Measurements from ENCODE around the gene PHETA1. TPM values are rescaled to one million over a fixed set of nuclear protein-coding genes. Genes with fewer than 3 reads are reported as not detected.

The PHETA1 gene
- total and polyA plus RNA-seq, 9 donors = 1.8 to 26.5 (median 19.1) TPM

GRCh38 chr12:111330800-111331752 lies 37.8 kb downstream of the PHETA1 start:
- Histone ChIP-seq H3K36me3 (no peaks in the 10 kb centered on the region), H3K4me3 (no peak overlapping the region), H3K27ac (no peak overlapping the region), H3K4me1 (ENCODE audit: insufficient read depth) (no peaks in the 10 kb centered on the region), H3K27me3 (no peaks in the 10 kb centered on the region), H3K9me3 (no peaks in the 10 kb centered on the region)
- intact Hi-C loops (cut with DNase I) = no loop called here
- DNase-seq = no peak
- TF ChIP-seq POLR2A (IDR thresholded peaks at IDR 0.05) = no peak
- TF ChIP-seq EP300 (IDR thresholded peaks at IDR 0.05) = no peak
- TF ChIP-seq CTCF (IDR thresholded peaks at IDR 0.05) = no peak
- whole genome bisulfite sequencing, 3 donors = 45 to 60% (median 52%) methylated on average over 8 of the region's 8 CpGs

GRCh38 chr12:111328138-111328537 lies 40.8 kb downstream of the PHETA1 start:
- no peak for DNase-seq
- TF ChIP-seq POLR2A (IDR thresholded peaks at IDR 0.05) (no peak), CTCF (IDR thresholded peaks at IDR 0.05) (no peak), EP300 (IDR thresholded peaks at IDR 0.05) (no peak)
- no peak overlapping the region for H3K27ac ChIP-seq
- no peak overlapping the region for H3K4me3 ChIP-seq
- no peaks in the 10 kb centered on the region for H3K9me3 ChIP-seq
- 74 to 82% (median 78%) methylated on average over 12 of the region's 12 CpGs for WGBS, 3 donors
- no peaks in the 10 kb centered on the region for H3K27me3 ChIP-seq
- no peaks in the 10 kb centered on the region for H3K36me3 ChIP-seq
- intact Hi-C loops (cut with DNase I) = no loop called here
- H3K4me1 ChIP-seq (ENCODE audit: insufficient read depth) = no peaks in the 10 kb centered on the region

GRCh38 chr12:111327474-111327873 lies 41.4 kb downstream of the PHETA1 start:
- Histone ChIP-seq H3K4me1 (ENCODE audit: insufficient read depth) (no peaks in the 10 kb centered on the region), H3K9me3 (no peaks in the 10 kb centered on the region), H3K4me3 (no peak overlapping the region), H3K27me3 (no peaks in the 10 kb centered on the region), H3K36me3 (no peaks in the 10 kb centered on the region), H3K27ac (no peak overlapping the region)
- DNase-seq = no peak
- no peak for TF ChIP-seq CTCF (IDR thresholded peaks at IDR 0.05)
- no peak for TF ChIP-seq EP300 (IDR thresholded peaks at IDR 0.05)
- no peak for TF ChIP-seq POLR2A (IDR thresholded peaks at IDR 0.05)
- intact Hi-C loops (cut with DNase I) = no loop called here
- 86 to 94% (median 87%) methylated on average over 6 of the region's 6 CpGs for WGBS, 3 donors

- WGBS, 3 donors = 64 to 77% (median 71%) methylated on average over 25 of the region's 25 CpGs
- DNase-seq = no peak
- Histone ChIP-seq H3K4me1 (ENCODE audit: insufficient read depth) (no peaks in the 10 kb centered on the region), H3K9me3 (no peaks in the 10 kb centered on the region), H3K4me3 (no peak overlapping the region), H3K36me3 (no peaks in the 10 kb centered on the region), H3K27ac (no peak overlapping the region), H3K27me3 (no peaks in the 10 kb centered on the region)
- intact Hi-C loops (cut with DNase I) = no loop called here
- TF ChIP-seq EP300 (IDR thresholded peaks at IDR 0.05) (no peak), CTCF (IDR thresholded peaks at IDR 0.05) (no peak), POLR2A (IDR thresholded peaks at IDR 0.05) (no peak)
Measured at GRCh38 chr12:111322336-111323250, 46.3 kb downstream of the PHETA1 start.
